GM13976 (cell line): ENCODE data around the gene WDR59.
"Not testable (repeated sequence)": the region's sequence is repeated elsewhere in the genome, so short reads cannot be mapped to it uniquely, and the experiment has no call there.

Source experiments
- DNase-seq: peaks from one replicate; pipeline ENCODE4 v3.0.0; 2012; ENCODE audit warnings: low spot score
- in situ Hi-C: fragments of 300-500 bp; cut with MboI; formaldehyde crosslinking; loops from one replicate; pipeline ENCODE4 v1.12.0; 2022; ENCODE audit warnings: low sequenced_read_pairs, mixed read lengths, inconsistent platforms; ENCODE audit not compliant: unreplicated experiment
- TF ChIP-seq, protein P1 (sequence below): IDR thresholded peaks from 2 replicates; pipeline ENCODE4 v1.5.1; 2012; ENCODE audit warnings: borderline replicate concordance, mild to moderate bottlenecking; ENCODE audit not compliant: insufficient read depth; ENCODE audit errors: extremely low read depth, missing control alignments, control extremely low read depth

WDR59 gene

DNA sequence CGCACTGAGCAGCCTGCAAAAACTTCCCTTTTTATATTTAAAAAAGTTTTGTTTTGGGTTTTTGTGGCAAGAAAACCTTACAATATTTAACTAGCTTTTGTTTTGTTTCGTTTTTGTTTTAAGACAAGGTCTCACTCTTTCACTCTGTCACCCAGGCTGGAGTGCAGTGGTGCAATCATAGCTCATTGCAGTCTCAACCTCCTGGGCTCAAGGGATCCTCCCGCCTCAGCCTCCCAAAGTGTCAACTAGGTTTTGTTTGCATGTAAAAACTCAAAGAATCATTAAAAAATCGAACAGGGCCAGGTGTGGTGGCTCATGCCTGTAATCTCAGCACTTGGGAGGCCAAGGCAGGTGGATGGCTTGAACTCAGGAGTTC is 132.4 kb downstream of the WDR59 start:
- in situ Hi-C loops, result loop anchor here (25.0 kb wide), 1 partner anchor 140 kb away; the partner anchor contains the start of gene MLKL
- TF ChIP-seq, protein P1, sequence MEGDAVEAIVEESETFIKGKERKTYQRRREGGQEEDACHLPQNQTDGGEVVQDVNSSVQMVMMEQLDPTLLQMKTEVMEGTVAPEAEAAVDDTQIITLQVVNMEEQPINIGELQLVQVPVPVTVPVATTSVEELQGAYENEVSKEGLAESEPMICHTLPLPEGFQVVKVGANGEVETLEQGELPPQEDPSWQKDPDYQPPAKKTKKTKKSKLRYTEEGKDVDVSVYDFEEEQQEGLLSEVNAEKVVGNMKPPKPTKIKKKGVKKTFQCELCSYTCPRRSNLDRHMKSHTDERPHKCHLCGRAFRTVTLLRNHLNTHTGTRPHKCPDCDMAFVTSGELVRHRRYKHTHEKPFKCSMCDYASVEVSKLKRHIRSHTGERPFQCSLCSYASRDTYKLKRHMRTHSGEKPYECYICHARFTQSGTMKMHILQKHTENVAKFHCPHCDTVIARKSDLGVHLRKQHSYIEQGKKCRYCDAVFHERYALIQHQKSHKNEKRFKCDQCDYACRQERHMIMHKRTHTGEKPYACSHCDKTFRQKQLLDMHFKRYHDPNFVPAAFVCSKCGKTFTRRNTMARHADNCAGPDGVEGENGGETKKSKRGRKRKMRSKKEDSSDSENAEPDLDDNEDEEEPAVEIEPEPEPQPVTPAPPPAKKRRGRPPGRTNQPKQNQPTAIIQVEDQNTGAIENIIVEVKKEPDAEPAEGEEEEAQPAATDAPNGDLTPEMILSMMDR, result no peak
- DNase-seq, result no peak

DNA sequence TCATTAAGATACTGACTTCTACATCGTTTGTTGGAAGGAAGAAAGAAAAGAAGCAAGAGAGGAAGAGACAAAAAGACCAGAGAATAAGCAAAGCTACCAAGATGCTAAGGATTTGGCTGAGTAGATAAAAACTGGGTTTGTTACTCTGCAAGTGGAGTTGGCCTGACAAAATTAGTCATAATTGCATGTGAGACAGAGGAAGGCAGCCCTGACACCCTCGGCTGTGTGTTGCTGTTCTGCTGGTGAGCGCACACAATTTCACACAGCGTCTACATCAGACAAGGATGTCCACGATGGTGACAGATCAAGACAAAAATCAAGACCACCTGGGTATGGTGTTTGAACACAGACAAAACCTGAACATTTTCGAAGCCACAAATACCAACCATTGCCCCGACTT is 134.9 kb downstream of the WDR59 start:
- in situ Hi-C loops, result loop anchor here (25.0 kb wide), 1 partner anchor 138 kb away; the partner anchor contains the start of gene MLKL
- DNase-seq, result no peak
- TF ChIP-seq, protein P1, result no peak

GRCh38 chr16:74847202-74847601 is 137.7 kb downstream of the WDR59 start:
- in situ Hi-C loops, result no loop called here
- no peak for DNase-seq
- TF ChIP-seq, protein P1, result no peak

GRCh38 chr16:74846714-74847113 is 138.2 kb downstream of the WDR59 start:
- TF ChIP-seq, protein P1, result no peak
- DNase-seq, result no peak
- in situ Hi-C loops, result no loop called here

GRCh38 chr16:74844041-74844980 is 140.6 kb downstream of the WDR59 start:
- in situ Hi-C loops, result no loop called here
- TF ChIP-seq, protein P1, result no peak
- no peak for DNase-seq

- in situ Hi-C loops, DNase-seq: not testable (repeated sequence)
Measured at GRCh38 chr16:74843381-74844035, 141.4 kb downstream of the WDR59 start.

DNA sequence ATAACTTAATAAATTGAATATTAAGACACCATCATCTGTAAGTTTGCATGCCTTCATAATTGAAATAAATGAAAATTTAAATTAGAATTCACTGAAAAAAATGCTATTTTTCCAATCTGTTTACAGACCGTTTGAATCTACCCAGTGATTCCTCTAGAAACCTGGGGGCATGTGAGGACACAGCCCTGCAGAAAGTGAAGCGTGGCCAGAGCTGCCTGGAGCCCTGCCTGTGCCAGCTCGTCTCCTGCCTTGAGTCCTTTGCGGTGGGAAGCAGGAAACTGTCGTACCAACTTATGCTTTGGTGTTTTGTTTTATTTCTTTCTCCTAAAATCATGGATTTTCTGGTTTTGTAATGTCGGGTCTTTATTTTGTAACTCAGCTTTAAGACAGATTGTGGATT is 142.5 kb downstream of the WDR59 start:
- DNase-seq, result no peak
- in situ Hi-C loops, result no loop called here
- TF ChIP-seq, protein P1, result no peak
